ENCODE data around the gene ARHGAP40. TPM values are rescaled to one million over a fixed set of nuclear protein-coding genes. Genes with fewer than 3 reads are reported as not detected.

Gene ARHGAP40
- total and polyA plus RNA-seq, 2 of the 4 experiments (the other 2 are of a cell fraction): not detected

DNA sequence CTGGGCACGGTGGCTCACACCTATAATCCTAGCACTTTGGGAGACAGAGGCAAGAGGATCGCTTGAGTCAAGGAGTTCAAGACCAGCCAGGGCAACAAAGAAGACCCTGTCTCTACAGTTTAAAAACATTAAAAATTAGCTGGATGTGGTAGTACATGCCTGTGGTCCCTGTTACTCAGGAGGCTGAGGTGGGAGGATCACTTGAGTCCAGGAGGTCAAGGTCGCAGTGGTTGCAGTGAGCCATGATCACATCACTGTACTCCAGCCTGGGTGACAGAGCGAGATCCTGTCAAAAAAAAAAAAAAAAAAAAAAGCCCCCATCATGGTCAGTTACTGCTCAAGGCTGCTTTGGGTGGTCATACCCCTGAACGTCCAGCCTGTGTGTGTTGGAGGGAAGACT, 55.8 kb downstream of the ARHGAP40 start:
- Histone ChIP-seq H3K27ac (ENCODE audit: insufficient read depth, low read length) (no peak overlapping the region), H3K18ac (ENCODE audit: low read depth, low read length) (no peak overlapping the region), H4K91ac (ENCODE audit: insufficient read depth, low read depth, low read length) (no peak overlapping the region), H4K5ac (ENCODE audit: low read depth, low read length) (no peak overlapping the region), H4K8ac (ENCODE audit: low read depth in 2 of 2, low read length in 2 of 2) (no peak overlapping the region), H2AFZ (replicated peaks; ENCODE audit: low read length, poor library complexity) (no peak overlapping the region), H2AK9ac (replicated peaks; ENCODE audit: low read depth, low read length, poor library complexity) (no peak overlapping the region), H4K20me1 (ENCODE audit: insufficient read depth, low read length) (no peaks in the 10 kb centered on the region), H3K23ac (ENCODE audit: low read depth, low read length) (no peak overlapping the region), H2BK5ac (ENCODE audit: low read depth, low read length, poor library complexity, severe bottlenecking) (no peak overlapping the region), H2BK120ac (ENCODE audit: low read depth, low read length) (no peak overlapping the region), H3K27me3 (ENCODE audit: control insufficient read depth, insufficient read depth, low read length) (peaks cover 3% of the 10 kb centered on the region; the same call in 1 of the 2 replicates), H3K4me1 (ENCODE audit: control insufficient read depth, insufficient read depth, low read length) (no peaks in the 10 kb centered on the region), H3K56ac (ENCODE audit: extremely low read depth, insufficient read depth, low read length) (no peak overlapping the region), H3K4ac (ENCODE audit: low read depth, low read length) (no peak overlapping the region), H3K4me2 (ENCODE audit: low read depth, low read length) (no peak overlapping the region), H2AK5ac (ENCODE audit: low read depth, low read length) (no peak overlapping the region), H3K9me1 (ENCODE audit: insufficient read depth, low read length) (no peaks in the 10 kb centered on the region), H2BK15ac (ENCODE audit: low read depth, low read length) (no peak overlapping the region), H3K9ac (ENCODE audit: low read depth, low read length) (no peak overlapping the region), H3K79me1 (ENCODE audit: low read depth in 1 of 2, low read length in 2 of 2) (no peaks in the 10 kb centered on the region), H3K4me3 (ENCODE audit: insufficient read depth, low read depth, low read length) (no peak overlapping the region), H2BK20ac (ENCODE audit: low read depth, low read length) (no peak overlapping the region), H3K14ac (replicated peaks; ENCODE audit: low read depth, low read length) (no peak overlapping the region), H3K36me3 (ENCODE audit: control insufficient read depth, insufficient read depth, low read length) (no peaks in the 10 kb centered on the region), H3K9me3 (ENCODE audit: control insufficient read depth, insufficient read depth, low read length) (no peaks in the 10 kb centered on the region)
- CTCF ChIA-PET: no interaction called here
- DNase-seq (no peak), ATAC-seq (ENCODE audit: low read depth) (no peak)
- POLR2A ChIA-PET (ENCODE audit: unreplicated experiment): no interaction called here
- TF ChIP-seq, protein P1, sequence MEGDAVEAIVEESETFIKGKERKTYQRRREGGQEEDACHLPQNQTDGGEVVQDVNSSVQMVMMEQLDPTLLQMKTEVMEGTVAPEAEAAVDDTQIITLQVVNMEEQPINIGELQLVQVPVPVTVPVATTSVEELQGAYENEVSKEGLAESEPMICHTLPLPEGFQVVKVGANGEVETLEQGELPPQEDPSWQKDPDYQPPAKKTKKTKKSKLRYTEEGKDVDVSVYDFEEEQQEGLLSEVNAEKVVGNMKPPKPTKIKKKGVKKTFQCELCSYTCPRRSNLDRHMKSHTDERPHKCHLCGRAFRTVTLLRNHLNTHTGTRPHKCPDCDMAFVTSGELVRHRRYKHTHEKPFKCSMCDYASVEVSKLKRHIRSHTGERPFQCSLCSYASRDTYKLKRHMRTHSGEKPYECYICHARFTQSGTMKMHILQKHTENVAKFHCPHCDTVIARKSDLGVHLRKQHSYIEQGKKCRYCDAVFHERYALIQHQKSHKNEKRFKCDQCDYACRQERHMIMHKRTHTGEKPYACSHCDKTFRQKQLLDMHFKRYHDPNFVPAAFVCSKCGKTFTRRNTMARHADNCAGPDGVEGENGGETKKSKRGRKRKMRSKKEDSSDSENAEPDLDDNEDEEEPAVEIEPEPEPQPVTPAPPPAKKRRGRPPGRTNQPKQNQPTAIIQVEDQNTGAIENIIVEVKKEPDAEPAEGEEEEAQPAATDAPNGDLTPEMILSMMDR (conservative IDR thresholded peaks at IDR 0.05; ENCODE audit: low read depth, low read length): no peak
- TF ChIP-seq NFE2L2 (IDR thresholded peaks at IDR 0.05; ENCODE audit: low read depth, low read length): no peak
- in situ Hi-C loops (cut with MboI; ENCODE audit: low sequenced_read_pairs): no loop called here
- WGBS, 2 experiments (ENCODE audit: extremely low coverage in 2 of 2, insufficient read length in 1 of 2): no CpG with 5 or more reads among the region's 5 CpGs
- no TSS peak for BruUV-seq (replicated peaks)
- intact Hi-C loops (cut with micrococcal nuclease): no loop called here
- dilution Hi-C loops (cut with HindIII; ENCODE audit: low sequenced_read_pairs, unreplicated experiment): no loop called here

All from IMR-90 (cell line).